Effector memory CD8-positive, alpha-beta T cell (primary cell): ENCODE measurements around the gene CCDC85C.

ENCODE experiments used
- ATAC-seq: fragments of 150-1000 bp; cut with Tn5 transposase; replicated peaks from 2 replicates; pipeline ENCODE4 v1.10.0; 2021; ENCODE audit warnings: mild to moderate bottlenecking, moderate library complexity
- DNase-seq, 3 experiments: peaks; one replicate each; pipeline ENCODE4 v3.0.0; 2021
- H3K27ac Mint-ChIP-seq, 2 donors: one replicate each; pipeline ENCODE4 v1.8.0; 2022; ENCODE audit warnings: mild to moderate bottlenecking in 2 of 2, mixed read lengths in 2 of 2, moderate library complexity in 2 of 2
- H3K27me3 Mint-ChIP-seq, 2 donors: one replicate each; pipeline ENCODE4 v1.8.0; 2022; ENCODE audit warnings: mixed read lengths in 2 of 2
- H3K36me3 Mint-ChIP-seq: one replicate; pipeline ENCODE4 v1.8.0; 2022; ENCODE audit warnings: mild to moderate bottlenecking, moderate library complexity, mixed read lengths; ENCODE audit not compliant: insufficient read depth
- H3K4me1 Mint-ChIP-seq, 2 donors: one replicate each; pipeline ENCODE4 v1.8.0; 2022; ENCODE audit warnings: low read depth in 2 of 2, mixed read lengths in 2 of 2
- H3K4me3 Mint-ChIP-seq, 2 donors: one replicate each; pipeline ENCODE4 v1.8.0; 2022; ENCODE audit warnings: mild to moderate bottlenecking in 2 of 2, mixed read lengths in 2 of 2, moderate library complexity in 2 of 2
- H3K9me3 Mint-ChIP-seq, 2 donors: one replicate each; pipeline ENCODE4 v1.8.0; 2022; ENCODE audit warnings: mixed read lengths in 2 of 2

Gene CCDC85C

DNA sequence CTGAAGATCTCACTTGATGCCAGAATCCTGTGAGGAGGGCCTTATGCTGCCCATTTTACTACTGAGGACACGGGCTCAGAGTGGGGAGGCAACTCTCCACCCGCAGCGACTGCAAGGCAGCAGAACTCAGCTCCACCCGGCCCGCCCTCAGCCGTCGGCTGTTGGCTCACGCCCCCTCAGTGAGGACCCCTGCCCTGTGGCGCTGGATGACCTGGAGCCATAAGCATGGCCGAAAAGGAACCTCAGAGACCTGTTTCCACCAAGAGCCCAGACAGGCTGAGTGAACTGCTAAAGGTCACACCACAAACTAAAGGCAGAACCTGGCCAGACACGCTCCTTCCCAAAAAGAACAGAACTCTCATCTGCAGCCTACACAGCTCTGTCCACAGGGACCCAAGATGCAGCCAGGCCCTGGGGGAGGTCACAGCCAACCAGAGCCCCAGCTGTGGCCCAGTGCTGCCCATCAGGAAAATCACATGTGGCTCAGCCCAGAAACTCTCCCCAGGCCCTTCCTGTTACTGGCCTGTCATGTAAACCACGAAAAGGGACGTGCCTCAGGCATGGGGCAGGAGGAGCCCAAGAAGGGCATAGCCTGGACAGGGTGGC, 90.0 kb downstream of the CCDC85C start:
- DNase-seq (no peak), ATAC-seq (no peak)
- Mint-ChIP-seq H3K27me3 (no peaks in the 10 kb centered on the region), H3K9me3 (no peaks in the 10 kb centered on the region), H3K36me3 (peaks cover 60% of the 10 kb centered on the region), H3K4me3 (no peak overlapping the region), H3K4me1 (peaks cover 0 to 2% of the 10 kb centered on the region in 2 donors), H3K27ac (peak overlapping the region; percentile 60 to 77)

DNA sequence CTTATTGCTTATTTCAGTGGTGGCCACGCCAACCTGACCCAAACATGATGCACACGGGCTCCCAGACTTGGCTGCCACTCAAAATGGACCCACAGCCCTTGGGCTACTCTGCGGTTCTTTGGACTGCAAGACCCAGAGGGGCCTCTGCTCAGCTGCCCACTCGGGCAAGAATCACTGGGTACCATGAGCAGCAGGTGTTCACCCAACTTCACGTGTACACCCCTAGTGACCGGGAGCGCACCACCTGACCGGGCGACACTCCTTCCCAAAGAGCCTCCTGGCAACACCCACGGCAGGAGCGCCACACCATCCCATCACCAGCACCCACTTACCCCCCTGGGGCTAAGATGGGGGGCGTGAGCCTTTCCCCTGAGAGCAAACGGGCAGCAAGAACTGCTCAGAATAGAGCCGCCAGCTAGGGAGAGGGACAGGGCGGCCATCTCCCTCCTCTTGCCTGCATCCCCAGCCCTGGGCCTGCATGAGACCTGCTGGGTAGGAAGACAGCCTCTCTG, 90.8 kb downstream of the CCDC85C start:
- Mint-ChIP-seq H3K9me3 (no peaks in the 10 kb centered on the region), H3K4me3 (no peak overlapping the region), H3K36me3 (peaks cover 69% of the 10 kb centered on the region), H3K27me3 (no peaks in the 10 kb centered on the region), H3K27ac (peak overlapping the region; percentile 60 to 77), H3K4me1 (peaks cover 0 to 2% of the 10 kb centered on the region in 2 donors)
- no peak for DNase-seq
- ATAC-seq = no peak

GRCh38 chr14:99512571-99513182, 91.3 kb downstream of the CCDC85C start:
- ATAC-seq (no peak), DNase-seq (no peak)
- H3K36me3 Mint-ChIP-seq = peaks cover 74% of the 10 kb centered on the region
- peaks cover 0 to 2% of the 10 kb centered on the region in 2 donors for H3K4me1 Mint-ChIP-seq
- H3K4me3 Mint-ChIP-seq = no peak overlapping the region
- H3K27me3 Mint-ChIP-seq = no peaks in the 10 kb centered on the region
- H3K27ac Mint-ChIP-seq = no peak overlapping the region
- no peaks in the 10 kb centered on the region for H3K9me3 Mint-ChIP-seq

DNA sequence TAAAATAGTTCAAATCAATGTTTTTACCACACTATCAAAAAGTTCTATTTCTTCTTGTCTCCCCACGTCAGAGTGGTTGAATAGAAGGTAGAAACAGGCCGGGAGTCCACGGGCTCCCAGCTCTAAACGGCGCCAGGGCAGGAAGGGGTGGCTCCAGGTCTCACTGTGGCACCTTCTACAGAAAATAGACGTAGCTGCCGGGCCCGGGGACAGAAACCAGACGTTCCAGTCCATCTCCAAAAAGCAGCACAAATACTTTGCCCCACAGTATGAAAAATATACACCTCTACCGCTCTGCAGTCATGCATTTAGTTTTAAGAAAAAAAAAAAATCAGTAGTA, 91.9 kb downstream of the CCDC85C start:
- H3K36me3 Mint-ChIP-seq = peaks cover 80% of the 10 kb centered on the region
- H3K27ac Mint-ChIP-seq = no peak overlapping the region
- H3K9me3 Mint-ChIP-seq = no peaks in the 10 kb centered on the region
- no peaks in the 10 kb centered on the region for H3K4me1 Mint-ChIP-seq
- DNase-seq (no peak), ATAC-seq (no peak)
- no peak overlapping the region for H3K4me3 Mint-ChIP-seq
- H3K27me3 Mint-ChIP-seq = no peaks in the 10 kb centered on the region

GRCh38 chr14:99511421-99512109, 92.4 kb downstream of the CCDC85C start:
- no peaks in the 10 kb centered on the region for H3K4me1 Mint-ChIP-seq
- no peak overlapping the region for H3K4me3 Mint-ChIP-seq
- H3K9me3 Mint-ChIP-seq = no peaks in the 10 kb centered on the region
- DNase-seq = no peak
- peaks cover 85% of the 10 kb centered on the region for H3K36me3 Mint-ChIP-seq
- H3K27ac Mint-ChIP-seq = no peak overlapping the region
- ATAC-seq = no peak
- no peaks in the 10 kb centered on the region for H3K27me3 Mint-ChIP-seq

DNA sequence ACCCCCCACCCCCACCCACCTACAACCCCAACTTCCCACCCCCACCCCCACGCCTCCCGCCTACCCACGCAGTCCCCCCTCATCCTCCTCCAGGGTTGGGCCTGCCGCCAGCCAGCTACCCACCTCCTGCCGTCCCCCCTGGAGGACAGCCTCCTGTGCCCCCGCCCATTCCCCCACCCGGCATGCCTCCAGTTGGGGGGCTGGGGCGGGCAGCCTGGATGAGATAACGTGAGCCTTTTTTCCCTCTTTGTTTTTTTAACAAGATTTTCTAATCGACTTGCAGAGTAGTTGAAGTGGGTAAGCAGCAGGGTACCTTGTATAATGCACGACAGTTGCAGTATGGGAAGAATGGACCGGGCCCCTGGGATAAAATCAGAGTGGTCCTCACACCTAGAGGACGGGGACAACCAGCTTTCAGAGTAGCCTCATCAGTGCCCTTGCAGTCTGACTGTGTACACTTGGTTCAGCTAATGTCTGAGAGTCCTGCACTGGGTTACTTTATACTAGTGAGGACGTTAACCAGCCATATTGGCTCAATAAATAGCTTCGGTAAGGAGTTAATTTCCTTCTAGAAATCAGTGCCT, 93.4 kb downstream of the CCDC85C start:
- Mint-ChIP-seq H3K4me3 (no peak overlapping the region), H3K27me3 (no peaks in the 10 kb centered on the region), H3K27ac (no peak overlapping the region), H3K36me3 (peaks cover 88% of the 10 kb centered on the region), H3K4me1 (no peaks in the 10 kb centered on the region), H3K9me3 (no peaks in the 10 kb centered on the region)
- ATAC-seq (no peak), DNase-seq (no peak)

DNA sequence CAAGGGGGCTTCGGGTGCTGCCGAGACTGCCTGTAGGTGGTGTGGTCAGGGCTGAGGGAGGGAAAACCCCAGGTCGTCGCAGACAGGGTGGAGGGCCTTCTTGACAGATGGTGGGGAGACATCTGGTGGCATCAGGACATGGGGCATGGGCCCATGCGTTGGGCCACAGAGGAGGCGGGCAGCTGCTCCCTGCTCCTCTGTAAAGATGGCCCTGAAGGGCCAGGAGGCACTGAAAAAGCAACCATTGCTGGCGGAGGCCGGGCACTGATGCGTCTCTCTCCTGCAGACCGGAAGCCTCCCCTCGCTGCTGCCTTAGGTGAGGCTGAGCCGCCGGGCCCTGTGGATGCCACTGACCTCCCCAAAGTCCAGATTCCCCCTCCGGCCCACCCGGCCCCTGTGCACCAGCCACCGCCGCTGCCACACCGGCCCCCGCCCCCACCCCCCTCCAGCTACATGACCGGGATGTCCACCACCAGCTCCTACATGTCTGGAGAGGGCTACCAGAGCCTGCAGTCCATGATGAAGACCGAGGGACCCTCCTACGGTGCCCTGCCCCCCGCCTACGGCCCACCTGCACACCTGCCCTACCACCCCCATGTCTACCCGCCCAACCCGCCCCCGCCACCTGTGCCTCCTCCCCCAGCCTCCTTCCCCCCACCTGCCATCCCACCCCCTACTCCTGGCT, 94.0 kb downstream of the CCDC85C start:
- Mint-ChIP-seq H3K4me3 (no peak overlapping the region), H3K9me3 (no peaks in the 10 kb centered on the region), H3K27ac (peak overlapping the region in 1 of 2 donors; percentile 78), H3K27me3 (no peaks in the 10 kb centered on the region), H3K36me3 (peaks cover 88% of the 10 kb centered on the region), H3K4me1 (no peaks in the 10 kb centered on the region)
- DNase-seq (no peak), ATAC-seq (no peak)

DNA sequence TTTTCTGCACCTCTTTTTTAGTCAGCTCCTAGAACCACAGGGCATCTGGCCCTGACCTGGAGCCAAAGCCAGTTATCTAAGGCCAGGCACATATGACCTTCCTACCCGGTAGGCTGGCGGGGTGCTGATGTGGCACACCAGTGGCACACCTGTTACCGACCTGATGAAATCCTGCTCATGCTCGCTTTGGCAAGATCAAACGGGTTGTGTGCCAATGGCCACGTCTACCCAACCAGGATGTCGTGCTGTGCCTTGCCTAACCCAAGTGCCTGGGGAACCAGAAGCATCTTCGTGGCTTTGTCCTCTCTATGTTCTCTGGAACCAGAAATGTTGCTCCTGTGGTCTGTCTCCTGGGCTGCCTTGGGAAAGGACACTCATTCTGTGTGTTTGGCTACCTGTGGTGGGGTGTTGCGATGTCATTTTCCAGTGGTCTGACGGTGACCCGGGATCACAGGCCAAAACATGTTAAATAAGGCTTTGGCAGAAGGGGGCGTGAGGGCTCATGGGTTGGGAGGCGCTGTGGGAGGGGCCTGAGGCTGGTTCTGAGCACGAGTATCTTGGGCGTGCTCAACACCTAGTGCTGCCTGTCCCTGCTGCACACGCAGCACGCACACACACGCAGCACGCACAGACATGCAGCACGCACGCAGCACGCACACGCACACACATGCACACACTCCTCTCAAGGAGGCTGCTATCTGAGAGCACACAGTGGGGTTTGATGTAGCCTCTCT, 94.9 kb downstream of the CCDC85C start:
- H3K4me3 Mint-ChIP-seq = no peak overlapping the region
- H3K27ac Mint-ChIP-seq = peak overlapping the region; percentile 28 to 78
- no peak for ATAC-seq
- no peaks in the 10 kb centered on the region for H3K27me3 Mint-ChIP-seq
- no peaks in the 10 kb centered on the region for H3K4me1 Mint-ChIP-seq
- peaks cover 88% of the 10 kb centered on the region for H3K36me3 Mint-ChIP-seq
- no peaks in the 10 kb centered on the region for H3K9me3 Mint-ChIP-seq
- DNase-seq = no peak

DNA sequence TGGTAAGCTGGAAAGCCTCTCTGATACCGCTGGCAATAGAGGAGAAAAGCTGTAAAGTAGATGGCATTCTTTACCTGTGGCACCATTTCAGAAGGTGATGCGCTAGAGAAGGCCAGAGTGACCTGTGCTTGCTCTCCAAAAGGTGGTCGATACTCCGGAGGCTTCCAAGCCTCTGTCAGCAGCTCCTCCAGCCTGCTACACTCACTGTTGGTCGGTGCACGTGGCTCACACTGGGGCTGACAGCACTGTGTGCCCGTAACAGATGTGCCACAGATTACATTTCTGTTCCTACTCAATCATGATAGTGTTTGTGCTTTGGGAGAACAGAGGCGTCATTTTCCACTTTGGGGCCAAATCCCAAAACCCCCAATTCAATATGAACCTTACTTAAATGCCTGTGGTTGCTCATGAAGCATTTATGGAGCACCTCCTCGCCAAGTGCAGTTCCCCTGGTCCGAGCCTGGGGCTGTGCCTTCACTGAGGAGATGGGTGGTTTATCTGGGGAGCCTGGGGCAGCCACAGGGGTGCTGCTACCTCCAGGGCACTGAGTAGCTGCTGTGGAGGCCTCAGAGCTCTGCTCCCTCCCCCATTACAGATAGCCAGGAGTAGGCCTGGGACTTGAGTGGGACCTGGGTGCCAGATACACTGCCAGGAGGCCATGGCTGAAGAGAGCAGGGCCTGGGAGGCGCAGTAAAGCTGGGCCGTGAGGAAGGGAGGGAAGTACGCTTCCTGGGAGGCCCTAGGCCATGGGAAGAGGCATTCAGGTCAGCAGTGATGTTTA, 96.0 kb downstream of the CCDC85C start:
- peak overlapping the region; percentile 41 to 78 for H3K27ac Mint-ChIP-seq
- peak overlapping the region in 1 of 2 donors; percentile 15 for H3K4me3 Mint-ChIP-seq
- no peaks in the 10 kb centered on the region for H3K9me3 Mint-ChIP-seq
- peaks cover 88% of the 10 kb centered on the region for H3K36me3 Mint-ChIP-seq
- ATAC-seq = no peak
- DNase-seq = no peak
- no peaks in the 10 kb centered on the region for H3K4me1 Mint-ChIP-seq
- no peaks in the 10 kb centered on the region for H3K27me3 Mint-ChIP-seq

GRCh38 chr14:99506276-99506675, 97.7 kb downstream of the CCDC85C start:
- H3K27ac Mint-ChIP-seq = peak overlapping the region in 1 of 2 donors; percentile 15
- ATAC-seq (no peak), DNase-seq (no peak)
- no peak overlapping the region for H3K4me3 Mint-ChIP-seq
- peaks cover 88% of the 10 kb centered on the region for H3K36me3 Mint-ChIP-seq
- no peaks in the 10 kb centered on the region for H3K4me1 Mint-ChIP-seq
- no peaks in the 10 kb centered on the region for H3K9me3 Mint-ChIP-seq
- H3K27me3 Mint-ChIP-seq = no peaks in the 10 kb centered on the region

DNA sequence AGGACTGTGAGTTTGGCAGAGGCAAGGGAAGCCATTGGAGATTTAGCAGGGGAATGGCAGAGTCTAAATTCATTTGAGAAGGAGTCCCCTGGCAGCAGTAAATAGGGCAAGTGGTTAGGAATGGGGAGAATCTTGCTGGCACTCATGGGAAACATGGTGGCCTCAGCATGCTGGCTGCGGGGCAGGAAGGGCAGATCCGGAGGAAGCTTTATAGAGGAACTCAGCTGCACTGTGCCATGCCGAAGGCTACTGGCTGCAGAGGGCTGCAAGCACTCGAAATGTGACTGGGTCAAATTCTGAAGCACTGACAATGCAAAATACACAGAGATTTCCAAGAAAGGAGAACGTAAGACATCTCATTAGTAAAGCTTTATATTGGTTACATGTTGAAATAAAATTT, 98.9 kb downstream of the CCDC85C start:
- Mint-ChIP-seq H3K36me3 (peaks cover 97% of the 10 kb centered on the region), H3K4me1 (no peaks in the 10 kb centered on the region), H3K27ac (peak overlapping the region; percentile 2 to 62), H3K27me3 (no peaks in the 10 kb centered on the region), H3K4me3 (no peak overlapping the region), H3K9me3 (no peaks in the 10 kb centered on the region)
- no peak for DNase-seq
- ATAC-seq = no peak

DNA sequence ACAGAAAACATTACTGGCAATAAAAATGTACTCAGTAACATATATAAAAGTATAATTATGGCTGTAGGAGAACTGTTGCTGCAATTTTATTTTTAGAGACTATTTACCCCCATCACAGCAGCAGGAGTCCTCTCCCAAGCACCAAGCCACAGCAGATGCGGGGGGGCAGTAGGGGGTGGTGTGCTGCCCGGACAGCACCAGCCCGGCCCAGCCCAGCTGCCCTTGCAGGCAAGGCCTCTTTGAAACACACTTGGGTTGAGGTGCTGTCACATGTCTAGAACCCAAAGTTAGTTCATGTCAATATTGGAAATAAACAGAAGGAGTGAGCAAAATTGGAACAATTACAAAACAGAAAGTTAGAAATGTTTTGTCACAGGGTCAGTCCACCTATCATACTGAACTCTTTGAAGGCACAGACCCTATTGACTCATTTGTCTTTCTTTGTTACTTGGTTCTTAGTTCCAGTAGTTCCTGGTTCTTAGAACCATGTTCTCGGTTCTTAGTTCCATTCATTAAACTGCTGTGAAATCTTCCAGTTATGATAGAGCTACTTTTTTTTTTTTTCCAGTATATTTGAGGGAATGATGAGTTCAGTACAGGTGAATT, 100.1 kb downstream of the CCDC85C start:
- H3K4me3 Mint-ChIP-seq = no peak overlapping the region
- peaks cover 99% of the 10 kb centered on the region for H3K36me3 Mint-ChIP-seq
- peak overlapping the region in 1 of 2 donors; percentile 35 for H3K27ac Mint-ChIP-seq
- ATAC-seq (no peak), DNase-seq (no peak)
- H3K27me3 Mint-ChIP-seq = no peaks in the 10 kb centered on the region
- no peaks in the 10 kb centered on the region for H3K4me1 Mint-ChIP-seq
- H3K9me3 Mint-ChIP-seq = no peaks in the 10 kb centered on the region
